Transverse colon (tissue), 4 donors: ENCODE results near the gene TMEM181. TPM values are rescaled to one million over a fixed set of nuclear protein-coding genes. Genes with fewer than 3 reads are reported as not detected.

ENCODE experiments used
- DNase-seq: peaks from one replicate; pipeline ENCODE4 v3.0.0-alpha.2; 2019
- H3K27ac ChIP-seq, 4 donors: fragments of 200-600 bp; sonication (generic); 2 replicates each; pipeline ENCODE4 v1.5.1; 2016 to 2018; ENCODE audit warnings: inconsistent platforms in 4 of 4
- H3K27me3 ChIP-seq: fragments of 200-600 bp; sonication (generic); 2 replicates; pipeline ENCODE4 v1.5.1; 2017; ENCODE audit warnings: inconsistent platforms
- H3K36me3 ChIP-seq, 4 donors: fragments of 200-600 bp; sonication (generic); 2 replicates each; pipeline ENCODE4 v1.5.1; 2017 to 2019; ENCODE audit warnings: inconsistent platforms in 4 of 4
- H3K4me1 ChIP-seq, 4 donors: fragments of 200-600 bp; sonication (generic); 2 replicates each; pipeline ENCODE4 v1.5.1; 2017 to 2020; ENCODE audit warnings: inconsistent platforms in 4 of 4
- H3K4me3 ChIP-seq, 4 donors: fragments of 200-600 bp; sonication (generic); 1 replicate in 1 of 4; 2 replicates in 3 of 4; pipeline versions ENCODE4 v1.5.1 to v1.6.1; 2017 to 2019; ENCODE audit warnings: inconsistent platforms in 4 of 4
- H3K9me3 ChIP-seq, 2 donors: fragments of 200-600 bp; sonication (generic); 2 replicates each; pipeline ENCODE4 v1.5.1; 2017 to 2019; ENCODE audit warnings: inconsistent platforms in 2 of 2
- EP300 ChIP-seq: sonication (generic); formaldehyde crosslinking; IDR thresholded peaks from one replicate; pipeline ENCODE4 v1.6.1; 2017; ENCODE audit warnings: antibody characterized with exemption, low read depth
- POLR2A ChIP-seq: fragments of 450-650 bp; IDR thresholded peaks from one replicate; pipeline ENCODE4 v1.6.1; 2016; ENCODE audit warnings: antibody characterized with exemption, mild to moderate bottlenecking, moderate library complexity
- POLR2AphosphoS5 ChIP-seq, 3 donors: sonication (generic); formaldehyde crosslinking; IDR thresholded peaks; one replicate each; pipeline ENCODE4 v1.6.1; 2016; ENCODE audit warnings: antibody characterized with exemption in 3 of 3
- WGBS, 2 donors: methylation state at CpG; one replicate each; pipeline ENCODE4 v1.1.5; 2018; ENCODE audit warnings: low coverage in 1 of 2; 5-methylcytosine and 5-hydroxymethylcytosine counted together
- in situ Hi-C, 4 donors: fragments of 200-750 bp; cut with MboI; loops; one replicate each; pipeline versions ENCODE4 v1.15.0 to v1.15.1; 2017; ENCODE audit warnings: low sequenced_read_pairs in 3 of 4, low pct_ligation_motif_present in 1 of 4, low pct_unique_long_range_greater_than_20kb in 1 of 4
- intact Hi-C: fragments of 100-400 bp; cut with DNase I; formaldehyde crosslinking; loops from one replicate; pipeline ENCODE4 v1.15.1; 2023; ENCODE audit warnings: low total_unique reads
- total RNA-seq, 4 donors: library from RNA; depleted of rRNA; stranded (reverse); fragments of >200 nt; gene quantifications; one replicate each; pipeline ENCODE4 v1.1.0, GENCODE V29; 2016
- TF ChIP-seq, protein P1 (sequence below), 5 experiments: fragments of 200-600 bp in 3 of 5; fragments of 450-650 bp in 2 of 5; sonication (generic) in 3 of 5; IDR thresholded peaks; 1 replicate in 2 of 5; 2 replicates in 3 of 5; pipeline ENCODE4 v1.5.1; 2016 to 2017; ENCODE audit warnings: antibody characterized with exemption in 5 of 5, inconsistent platforms in 3 of 5, mild to moderate bottlenecking in 2 of 5, moderate library complexity in 1 of 5

The TMEM181 gene
- total RNA-seq, 4 donors from 2014 or later: 15.7 to 41.3 (median 34.2) TPM

DNA sequence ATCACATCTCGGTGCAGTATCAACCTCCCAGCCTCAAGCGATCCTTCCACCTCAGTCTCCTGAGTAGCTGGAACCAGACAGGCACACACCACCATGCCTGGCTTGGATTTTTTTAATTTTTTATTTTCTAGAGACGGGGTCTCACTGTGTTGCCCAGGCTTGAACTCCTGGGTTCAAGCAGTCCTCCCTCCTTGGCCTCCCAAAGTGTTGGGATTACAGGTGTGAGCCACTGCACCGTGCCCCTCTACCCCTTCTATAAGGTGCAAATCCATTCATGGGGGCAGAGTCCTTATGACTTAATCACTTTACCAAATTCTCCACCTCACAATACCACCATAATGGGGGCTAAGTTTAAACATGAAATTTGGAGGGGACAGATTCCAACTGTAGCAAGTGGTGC lies 37.7 kb downstream of the TMEM181 start:
- no peaks in the 10 kb centered on the region for H3K27me3 ChIP-seq
- peaks cover 0 to 36% (median 4%) of the 10 kb centered on the region in 4 donors for H3K36me3 ChIP-seq
- TF ChIP-seq POLR2A (no peak), POLR2AphosphoS5 (IDR thresholded peaks at IDR 0.05) (no peak), EP300 (no peak)
- TF ChIP-seq, protein P1, sequence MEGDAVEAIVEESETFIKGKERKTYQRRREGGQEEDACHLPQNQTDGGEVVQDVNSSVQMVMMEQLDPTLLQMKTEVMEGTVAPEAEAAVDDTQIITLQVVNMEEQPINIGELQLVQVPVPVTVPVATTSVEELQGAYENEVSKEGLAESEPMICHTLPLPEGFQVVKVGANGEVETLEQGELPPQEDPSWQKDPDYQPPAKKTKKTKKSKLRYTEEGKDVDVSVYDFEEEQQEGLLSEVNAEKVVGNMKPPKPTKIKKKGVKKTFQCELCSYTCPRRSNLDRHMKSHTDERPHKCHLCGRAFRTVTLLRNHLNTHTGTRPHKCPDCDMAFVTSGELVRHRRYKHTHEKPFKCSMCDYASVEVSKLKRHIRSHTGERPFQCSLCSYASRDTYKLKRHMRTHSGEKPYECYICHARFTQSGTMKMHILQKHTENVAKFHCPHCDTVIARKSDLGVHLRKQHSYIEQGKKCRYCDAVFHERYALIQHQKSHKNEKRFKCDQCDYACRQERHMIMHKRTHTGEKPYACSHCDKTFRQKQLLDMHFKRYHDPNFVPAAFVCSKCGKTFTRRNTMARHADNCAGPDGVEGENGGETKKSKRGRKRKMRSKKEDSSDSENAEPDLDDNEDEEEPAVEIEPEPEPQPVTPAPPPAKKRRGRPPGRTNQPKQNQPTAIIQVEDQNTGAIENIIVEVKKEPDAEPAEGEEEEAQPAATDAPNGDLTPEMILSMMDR (IDR thresholded peaks at IDR 0.05): no peak
- H3K4me1 ChIP-seq: no peaks in the 10 kb centered on the region
- no peak overlapping the region for H3K4me3 ChIP-seq
- H3K27ac ChIP-seq: no peak overlapping the region
- no peak for DNase-seq
- in situ Hi-C loops: no loop called here
- WGBS, 2 donors: 95% methylated on average over 4 of the region's 4 CpGs; no CpG with 5 or more reads in 1 of the 2 donors
- intact Hi-C loops: no loop called here
- no peaks in the 10 kb centered on the region for H3K9me3 ChIP-seq

DNA sequence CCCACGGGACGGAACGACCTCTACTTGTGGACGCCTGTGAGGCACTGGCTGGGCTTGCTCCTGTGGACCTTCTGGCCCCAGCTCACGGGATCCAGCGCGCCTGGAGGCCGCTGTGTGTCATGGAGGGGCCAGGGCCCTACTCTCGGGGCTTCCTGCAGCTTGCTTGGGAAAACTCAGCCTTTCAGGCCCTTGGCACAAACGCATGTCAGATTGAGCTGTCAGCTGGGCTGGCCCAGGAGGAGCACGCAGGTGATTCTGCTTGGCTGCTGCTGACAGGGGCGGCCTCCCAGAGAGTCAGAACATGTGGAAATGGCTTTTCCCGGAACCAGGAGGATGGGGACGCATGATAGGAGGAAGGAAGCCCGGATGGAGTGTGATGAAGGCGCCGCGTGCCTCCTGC lies 39.7 kb downstream of the TMEM181 start:
- in situ Hi-C loops: loop anchor here (5.0 to 25.0 kb wide), 3 partner anchors 375 to 387 kb away; no protein-coding TSS in a partner anchor
- H3K9me3 ChIP-seq: no peaks in the 10 kb centered on the region
- no peak for DNase-seq
- TF ChIP-seq, protein P1 (IDR thresholded peaks at IDR 0.05): no peak
- TF ChIP-seq POLR2AphosphoS5 (IDR thresholded peaks at IDR 0.05): no peak
- no peak for TF ChIP-seq POLR2A
- TF ChIP-seq EP300: no peak
- 90 to 91% methylated on average over 2 to 18 of the region's 18 CpGs for WGBS, 2 donors
- peaks cover 0 to 25% (median 2%) of the 10 kb centered on the region in 4 donors for H3K36me3 ChIP-seq
- intact Hi-C loops: loop anchor here (10.0 kb wide), 1 partner anchor 375 kb away; no protein-coding TSS in a partner anchor
- H3K4me1 ChIP-seq: no peaks in the 10 kb centered on the region
- H3K27me3 ChIP-seq: no peaks in the 10 kb centered on the region
- no peak overlapping the region for H3K27ac ChIP-seq
- no peak overlapping the region for H3K4me3 ChIP-seq

DNA sequence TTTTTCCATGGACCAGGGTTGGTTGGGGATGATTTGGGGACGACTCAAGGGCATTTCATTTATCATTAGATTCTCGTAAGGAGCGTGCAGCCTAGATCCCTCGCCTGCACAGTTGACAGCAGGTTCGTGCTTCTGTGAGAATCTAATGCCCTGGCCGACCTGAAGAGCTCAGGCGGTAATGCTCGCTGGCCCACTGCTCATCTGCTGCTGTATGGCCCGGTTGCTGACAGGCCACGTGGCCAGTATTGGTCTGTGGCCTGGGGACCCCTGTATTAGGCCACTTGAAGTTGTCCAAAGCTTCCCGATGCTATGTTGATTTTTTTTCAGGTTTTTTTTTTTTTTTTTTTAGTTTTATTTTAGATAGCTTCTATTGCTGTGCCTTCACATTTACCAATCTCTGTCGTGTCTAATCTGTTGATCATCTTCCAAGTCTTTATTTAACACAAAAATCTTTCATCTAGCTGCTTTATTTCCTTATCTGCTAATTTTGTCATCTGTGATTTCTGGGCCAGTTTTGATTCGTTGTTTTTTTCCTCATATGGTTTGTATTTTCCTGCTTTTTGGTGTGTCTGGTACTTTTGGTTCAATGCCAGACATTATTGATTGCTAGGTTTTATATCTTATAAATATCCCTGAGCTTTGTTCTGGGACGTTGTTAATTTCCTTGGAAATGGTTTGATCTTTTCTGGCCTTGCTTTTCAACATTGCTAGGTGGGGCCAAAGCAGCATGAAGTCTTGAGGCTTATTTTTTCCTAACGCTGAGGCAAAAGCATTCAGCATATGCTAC lies 43.6 kb downstream of the TMEM181 start:
- 68 to 82% methylated on average over 4 to 15 of the region's 15 CpGs for WGBS, 2 donors
- in situ Hi-C loops: loop anchor here (5.0 to 25.0 kb wide), 3 partner anchors 379 to 391 kb away; no protein-coding TSS in a partner anchor

DNA sequence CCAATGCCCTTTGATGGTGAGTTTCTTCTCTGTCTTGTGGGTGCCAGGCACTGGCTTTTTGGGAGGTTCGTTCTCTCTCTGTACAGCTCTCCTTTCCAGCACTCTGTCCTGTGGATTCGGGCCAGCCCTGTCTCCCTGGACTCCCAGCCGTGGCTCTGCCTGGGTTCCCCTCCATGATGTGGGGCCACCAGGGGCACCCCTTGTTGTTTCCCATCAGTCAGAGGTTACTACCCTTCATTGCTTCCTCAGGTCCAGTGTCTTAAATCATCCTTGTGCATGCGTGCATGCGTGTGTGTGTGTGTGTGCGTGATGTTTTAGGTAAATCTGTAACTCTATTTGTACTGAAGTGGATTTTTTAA lies 44.1 kb downstream of the TMEM181 start:
- no peak for DNase-seq
- in situ Hi-C loops (loop anchor here (5.0 to 25.0 kb wide), 3 partner anchors 379 to 392 kb away; no protein-coding TSS in a partner anchor), intact Hi-C loops (loop anchor here (10.0 kb wide), 1 partner anchor 379 kb away; no protein-coding TSS in a partner anchor)
- no peak for TF ChIP-seq POLR2AphosphoS5 (IDR thresholded peaks at IDR 0.05)
- TF ChIP-seq EP300: no peak
- TF ChIP-seq POLR2A: no peak
- WGBS, 2 donors: 93% methylated on average over 6 of the region's 6 CpGs; no CpG with 5 or more reads in 1 of the 2 donors
- H3K4me3 ChIP-seq: no peak overlapping the region
- no peaks in the 10 kb centered on the region for H3K4me1 ChIP-seq
- H3K36me3 ChIP-seq: peaks cover 0 to 43% (median 10%) of the 10 kb centered on the region in 4 donors
- no peak overlapping the region for H3K27ac ChIP-seq
- H3K27me3 ChIP-seq: no peaks in the 10 kb centered on the region
- H3K9me3 ChIP-seq: no peaks in the 10 kb centered on the region

More for the DNA sequence above, 43.6 kb downstream of the TMEM181 start:
- Histone ChIP-seq H3K27me3 (no peaks in the 10 kb centered on the region), H3K27ac (no peak overlapping the region), H3K9me3 (no peaks in the 10 kb centered on the region), H3K4me1 (no peaks in the 10 kb centered on the region), H3K36me3 (peaks cover 0 to 41% (median 9%) of the 10 kb centered on the region in 4 donors), H3K4me3 (no peak overlapping the region)
- DNase-seq: no peak
- intact Hi-C loops: loop anchor here (10.0 kb wide), 1 partner anchor 379 kb away; no protein-coding TSS in a partner anchor
- no peak for TF ChIP-seq POLR2AphosphoS5 (IDR thresholded peaks at IDR 0.05)
- no peak for TF ChIP-seq POLR2A
